Keratinocyte (primary cell): ENCODE data around the gene RAPGEFL1. TPM values are rescaled to one million over a fixed set of nuclear protein-coding genes. Genes with fewer than 3 reads are reported as not detected.

Source experiments
- DNase-seq: peaks from one replicate; pipeline ENCODE4 v3.0.0-alpha.2; 2011; ENCODE audit warnings: low read depth, missing footprints, low spot score
- FAIRE-seq: peaks from 2 replicates; lab custom pipeline; 2011; peaks lifted over from hg19 to GRCh38; lab: Jason Lieb, UNC
- H2AFZ ChIP-seq: 2 replicates; pipeline ENCODE4 v1.6.0; 2012; ENCODE audit warnings: low read length, control low read depth, inconsistent platforms; ENCODE audit not compliant: control insufficient read depth
- H3K27ac ChIP-seq: 2 replicates; pipeline ENCODE4 v1.5.1; 2011; ENCODE audit warnings: low read length; ENCODE audit not compliant: control insufficient read depth, insufficient read depth
- H3K27me3 ChIP-seq: 3 replicates; pipeline ENCODE4 v1.6.0; 2011; ENCODE audit warnings: low read length; ENCODE audit not compliant: control insufficient read depth, insufficient read depth; ENCODE audit errors: extremely low read depth
- H3K36me3 ChIP-seq, 2 experiments: 2 replicates in 1 of 2; 3 replicates in 1 of 2; pipeline ENCODE4 v1.5.1; 2011; ENCODE audit warnings: low read length in 2 of 2, mild to moderate bottlenecking in 1 of 2; ENCODE audit not compliant: control insufficient read depth in 2 of 2, insufficient read depth in 2 of 2; ENCODE audit errors: extremely low read depth in 1 of 2
- H3K4me1 ChIP-seq: 3 replicates; pipeline ENCODE4 v1.5.1; 2011; ENCODE audit warnings: low read length; ENCODE audit not compliant: control insufficient read depth, insufficient read depth; ENCODE audit errors: extremely low read depth
- H3K4me2 ChIP-seq: 3 replicates; pipeline ENCODE4 v1.6.0; 2011; ENCODE audit warnings: low read depth, low read length; ENCODE audit not compliant: control insufficient read depth, insufficient read depth; ENCODE audit errors: extremely low read depth
- H3K4me3 ChIP-seq, 3 experiments: fragments of 200-600 bp in 1 of 3; sonication (generic) in 1 of 3; 2 replicates in 2 of 3; 3 replicates in 1 of 3; pipeline ENCODE4 v1.5.1; 2011 to 2016; ENCODE audit warnings: low read length in 3 of 3, mild to moderate bottlenecking in 3 of 3, control low read depth in 2 of 3, inconsistent platforms in 1 of 3, low read depth in 1 of 3, mixed read lengths in 1 of 3, mixed run types in 1 of 3, moderate library complexity in 1 of 3; ENCODE audit not compliant: control insufficient read depth in 2 of 3, insufficient read depth in 2 of 3; ENCODE audit errors: extremely low read depth in 1 of 3
- H3K79me2 ChIP-seq: 2 replicates; pipeline ENCODE4 v1.6.0; 2012; ENCODE audit warnings: low read length; ENCODE audit not compliant: control insufficient read depth, insufficient read depth
- H3K9ac ChIP-seq: 3 replicates; pipeline ENCODE4 v1.6.0; 2011; ENCODE audit warnings: low read length; ENCODE audit not compliant: control insufficient read depth, insufficient read depth; ENCODE audit errors: extremely low read depth
- H3K9me1 ChIP-seq: 3 replicates; pipeline ENCODE4 v1.6.0; 2011; ENCODE audit warnings: low read length; ENCODE audit not compliant: control insufficient read depth, insufficient read depth; ENCODE audit errors: extremely low read depth
- H3K9me3 ChIP-seq: 2 replicates; pipeline ENCODE4 v1.5.1; 2012; ENCODE audit warnings: low read depth, low read length; ENCODE audit not compliant: control insufficient read depth
- H4K20me1 ChIP-seq: 3 replicates; pipeline ENCODE4 v1.6.0; 2011; ENCODE audit warnings: low read length; ENCODE audit not compliant: control insufficient read depth, insufficient read depth; ENCODE audit errors: extremely low read depth
- CTCF ChIP-seq, 3 experiments: IDR thresholded peaks in 1 of 3; conservative IDR thresholded peaks in 1 of 3; optimal IDR thresholded peaks in 1 of 3; 2 replicates in 2 of 3; 3 replicates in 1 of 3; pipeline versions ENCODE3 to v1.5.1; 2011; ENCODE audit warnings: low read length in 3 of 3, mild to moderate bottlenecking in 3 of 3, moderate library complexity in 2 of 3, control low read depth in 1 of 3, inconsistent platforms in 1 of 3; ENCODE audit not compliant: insufficient read depth in 2 of 3; ENCODE audit errors: extremely low read depth in 1 of 3
- EZH2 ChIP-seq: IDR thresholded peaks from one replicate; pipeline ENCODE4 v1.6.1; 2012; ENCODE audit warnings: inconsistent platforms, mild to moderate bottlenecking, low read length, moderate library complexity
- dilution Hi-C: fragments of 300-500 bp; cut with MboI; formaldehyde crosslinking; loops from one replicate; pipeline ENCODE4 v1.7.0; 2020; ENCODE audit warnings: low sequenced_read_pairs; ENCODE audit not compliant: extremely low pct_ligation_motif_present
- polyA plus RNA-seq, 5 experiments: library from polyadenylated mRNA; depleted of rRNA in 3 of 5; stranded (reverse) in 3 of 5; stranded (forward) in 1 of 5; unstranded in 1 of 5; fragments of >200 nt; gene quantifications; 1 replicate in 1 of 5; 2 replicates in 3 of 5; 3 replicates in 1 of 5; pipeline versions ENCODE4 v1.2.1 to v1.2.3, GENCODE V29; 2011 to 2012; ENCODE audit warnings: missing spikeins in 2 of 5, low read depth in 1 of 5, low replicate concordance in 1 of 5

Gene RAPGEFL1
- polyA plus RNA-seq, 1 donor (not counting 4 experiments of a cell fraction or from before 2014, with no cell fraction given) = 21.8 TPM

- Histone ChIP-seq H3K27ac (peak overlapping the region; percentile 80), H3K4me2 (no peak overlapping the region), H3K27me3 (no peaks in the 10 kb centered on the region), H3K9me3 (no peaks in the 10 kb centered on the region), H3K4me1 (peaks cover 5% of the 10 kb centered on the region), H3K9ac (no peak overlapping the region), H3K36me3 (peaks cover 2 to 4% of the 10 kb centered on the region in 2 experiments), H3K9me1 (no peaks in the 10 kb centered on the region), H3K4me3 (no peak overlapping the region), H3K79me2 (peaks cover 23% of the 10 kb centered on the region), H4K20me1 (no peaks in the 10 kb centered on the region), H2AFZ (peak overlapping the region; percentile 86)
- DNase-seq (no peak), FAIRE-seq (peak; percentile 5)
- dilution Hi-C loops = no loop called here
- no peak for TF ChIP-seq EZH2
- no peak for TF ChIP-seq CTCF (optimal IDR thresholded peaks at IDR 0.05 in 1 of 3, IDR thresholded peaks at IDR 0.05 in 1 of 3, conservative IDR thresholded peaks at IDR 0.05 in 1 of 3; ENCODE audit: extremely low read depth in 1 of 3, insufficient read depth in 2 of 3, low read length in 3 of 3)
Measured at GRCh38 chr17:40218006-40218739, 40.9 kb downstream of the RAPGEFL1 start.

- Histone ChIP-seq H3K36me3 (peaks cover 2 to 4% of the 10 kb centered on the region in 2 experiments), H3K4me3 (peak within 1 kb of the TSS; percentile 55 to 99 (median 89)), H3K79me2 (peaks cover 27% of the 10 kb centered on the region), H3K9ac (peak within 1 kb of the TSS; percentile 90), H2AFZ (peak within 1 kb of the TSS; percentile 86), H3K27ac (peak within 1 kb of the TSS; percentile 82), H4K20me1 (no peaks in the 10 kb centered on the region), H3K9me3 (no peaks in the 10 kb centered on the region), H3K27me3 (no peaks in the 10 kb centered on the region), H3K4me2 (peak within 1 kb of the TSS; percentile 94), H3K9me1 (no peaks in the 10 kb centered on the region), H3K4me1 (peaks cover 5% of the 10 kb centered on the region)
- dilution Hi-C loops = no loop called here
- DNase-seq (no peak), FAIRE-seq (peak; percentile 58)
- TF ChIP-seq CTCF (optimal IDR thresholded peaks at IDR 0.05 in 1 of 3, IDR thresholded peaks at IDR 0.05 in 1 of 3, conservative IDR thresholded peaks at IDR 0.05 in 1 of 3; ENCODE audit: extremely low read depth in 1 of 3, insufficient read depth in 2 of 3, low read length in 3 of 3) (peak; percentile 43 to 82 (median 56)), EZH2 (no peak)
Measured at GRCh38 chr17:40218740-40219593, 41.7 kb downstream of the RAPGEFL1 start, which contains the start of gene WIPF2. WIPF2 (plus strand) TSS chr17:40219304; CDS start chr17:40256460, 37,156 bp downstream.
